ENCODE results near the gene ZNF697.

ZNF697 gene

DNA sequence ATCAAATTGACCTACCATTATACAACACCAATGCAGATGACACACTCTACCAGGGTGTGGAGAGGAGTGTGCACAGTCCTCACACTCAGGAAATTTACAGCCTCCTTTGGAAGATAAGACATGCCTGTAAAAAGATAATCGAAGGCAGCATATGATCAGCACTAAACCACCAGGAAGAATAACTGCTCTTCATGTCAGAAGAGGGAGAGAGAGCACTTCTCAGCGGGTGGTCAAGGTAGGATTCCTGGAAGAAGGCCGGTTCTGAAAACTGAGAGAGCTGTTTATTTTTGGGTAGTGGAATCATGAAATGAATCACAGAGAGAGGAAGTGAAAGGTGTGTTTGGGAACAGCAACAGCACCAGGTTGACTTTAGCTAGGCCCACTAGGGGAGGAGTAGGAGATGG, 14.0 kb upstream of the ZNF697 start:
- DNase-seq (ENCODE audit: low read depth): no peak

GRCh38 chr1:119660253-119661083, 12.4 kb upstream of the ZNF697 start:
- no peak for DNase-seq (ENCODE audit: low read depth)

GRCh38 chr1:119659628-119660027, 11.6 kb upstream of the ZNF697 start:
- DNase-seq (ENCODE audit: low read depth): no peak

DNA sequence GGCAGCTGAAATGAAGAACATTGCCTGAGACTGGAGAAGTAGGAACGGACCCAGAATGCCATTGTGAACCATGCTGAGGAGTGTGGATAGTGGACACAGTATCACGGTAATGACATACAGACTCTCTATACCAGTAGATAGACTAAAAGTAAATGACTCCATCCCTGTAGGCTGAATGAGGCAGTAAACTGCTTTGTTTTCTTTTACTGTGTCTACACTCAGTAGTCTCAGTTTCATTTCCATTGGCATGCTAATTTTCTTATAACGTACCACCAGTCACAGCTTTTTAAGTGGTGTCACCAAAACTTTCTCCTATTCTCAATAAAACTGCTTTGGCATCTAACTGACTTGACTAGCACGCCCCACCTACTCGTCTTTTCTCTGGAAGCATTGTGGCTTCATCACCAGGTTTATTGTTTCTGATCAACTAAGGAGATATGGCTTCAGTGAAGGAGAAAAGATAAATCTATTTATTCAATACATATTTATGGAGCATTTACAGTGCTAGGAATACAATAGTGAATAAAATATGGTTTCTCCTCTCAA, 8.4 kb upstream of the ZNF697 start:
- no peak for DNase-seq (ENCODE audit: low read depth)

DNA sequence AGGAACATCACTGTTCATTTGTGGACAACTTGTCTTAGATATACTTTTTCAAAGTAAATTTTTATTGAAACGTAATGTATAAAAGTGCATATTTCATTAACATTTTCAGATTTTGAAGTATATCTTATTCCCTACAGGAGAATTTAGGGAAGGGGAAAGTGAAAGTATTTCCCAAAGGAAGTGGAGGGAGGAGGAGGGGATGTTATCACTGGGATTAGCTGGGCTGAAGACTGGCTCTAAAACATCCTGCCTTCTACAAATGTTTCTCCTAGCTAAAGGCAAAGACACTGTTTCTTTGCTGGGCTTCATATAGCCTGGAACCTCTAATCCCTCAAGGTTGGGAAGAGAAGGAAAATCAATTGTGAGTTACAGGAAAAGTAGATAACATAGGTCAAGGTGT, 7.1 kb upstream of the ZNF697 start:
- no peak for DNase-seq (ENCODE audit: low read depth)

GRCh38 chr1:119653839-119654170, 5.7 kb upstream of the ZNF697 start:
- DNase-seq (ENCODE audit: low read depth): peak; percentile 59

DNA sequence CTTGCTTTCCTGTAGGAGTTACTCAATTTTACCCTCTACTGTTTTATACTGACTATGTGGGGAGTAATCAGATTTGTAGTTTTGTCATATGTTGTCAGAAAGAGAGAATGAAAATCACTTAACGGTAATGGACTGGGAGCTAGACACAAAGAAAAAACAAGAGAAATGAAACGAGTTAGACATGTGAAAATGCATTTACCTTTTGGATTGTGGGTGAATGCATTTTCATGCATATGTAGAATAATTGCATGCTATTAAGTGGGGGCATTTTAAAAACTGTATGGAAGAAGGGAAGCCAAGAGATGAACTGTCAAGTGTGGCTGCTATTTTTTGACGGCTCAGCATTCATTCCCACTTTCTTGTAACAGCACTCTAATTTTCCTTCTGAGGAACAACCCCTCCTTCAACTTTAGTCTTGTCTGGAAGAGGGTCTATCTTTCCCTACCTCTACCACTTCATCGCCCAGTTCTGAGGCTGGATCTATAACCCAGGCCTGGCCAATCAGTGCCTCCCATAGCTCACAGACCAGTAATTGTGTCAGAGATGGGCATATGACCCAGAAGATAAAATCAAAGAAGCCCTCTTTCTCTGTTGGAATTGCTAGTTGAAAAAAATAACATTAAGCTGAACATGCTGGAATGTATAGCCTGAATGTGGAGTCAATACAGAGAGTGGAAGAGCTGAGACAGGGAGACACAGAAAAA, 5.2 kb upstream of the ZNF697 start:
- no peak for DNase-seq (ENCODE audit: low read depth)

- no peak for DNase-seq (ENCODE audit: low read depth)
Measured at GRCh38 chr1:119652587-119652986, 4.5 kb upstream of the ZNF697 start.

- DNase-seq (ENCODE audit: low read depth): no peak
Measured at GRCh38 chr1:119651641-119652040, 3.6 kb upstream of the ZNF697 start.

DNA sequence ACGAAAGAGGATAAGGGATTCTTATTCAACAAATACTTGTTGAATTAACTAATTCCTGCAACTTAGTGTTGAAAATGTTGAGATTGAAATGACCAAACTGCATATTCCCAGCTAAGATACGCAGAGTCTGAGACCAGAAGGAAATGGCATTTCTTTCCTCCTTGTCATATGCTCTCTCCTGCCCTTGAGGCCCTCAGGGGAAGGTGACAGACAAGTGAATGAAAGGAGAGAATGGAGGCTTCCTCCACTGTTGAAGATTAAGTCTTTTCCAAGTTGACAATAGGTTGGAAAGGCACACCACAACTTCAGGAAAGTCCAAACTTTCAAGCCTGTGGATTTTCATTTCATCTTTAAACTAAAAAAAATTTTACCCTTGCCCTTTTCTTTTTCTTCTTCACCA, 3.1 kb upstream of the ZNF697 start:
- no peak for DNase-seq (ENCODE audit: low read depth)

- no peak for DNase-seq (ENCODE audit: low read depth)
Measured at GRCh38 chr1:119648620-119649004, 546 bp upstream of the ZNF697 start.

- no peak for DNase-seq (ENCODE audit: low read depth)
Measured at GRCh38 chr1:119647228-119647733, 785 bp downstream of the ZNF697 start.

DNA sequence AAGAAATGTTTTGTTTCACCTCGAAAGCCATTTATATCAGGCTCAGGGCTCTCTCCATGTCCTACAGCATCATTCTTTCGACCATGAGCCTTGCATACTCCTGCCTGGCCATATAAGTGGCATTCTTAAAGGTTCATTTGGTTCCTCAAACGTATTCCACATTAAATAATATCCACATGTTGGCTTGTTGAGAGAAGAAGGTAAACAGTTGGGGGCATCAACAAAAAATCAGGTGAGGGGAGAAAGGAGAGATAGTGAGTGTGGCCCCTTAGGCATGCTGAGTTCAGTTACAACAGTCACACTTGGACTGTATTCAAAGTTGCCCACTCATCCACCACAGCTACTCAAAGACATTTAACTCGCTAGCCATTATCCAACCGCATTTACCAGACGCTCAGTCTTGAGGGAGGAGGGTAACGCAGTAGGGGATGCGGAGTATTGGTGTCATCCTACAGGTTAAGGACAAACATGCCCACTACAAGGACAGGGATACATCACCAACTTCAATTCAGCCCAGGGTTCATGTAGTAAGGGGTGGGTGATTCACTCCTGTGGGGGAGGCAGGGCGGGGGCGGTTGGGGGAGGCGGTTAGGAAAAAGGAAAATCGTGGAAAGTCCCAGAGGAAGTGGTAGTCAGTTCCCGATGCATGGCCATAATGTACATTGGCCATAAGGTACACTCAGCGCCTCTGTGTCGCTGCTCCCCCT, 1.4 kb downstream of the ZNF697 start:
- DNase-seq (ENCODE audit: low read depth): no peak

DNA sequence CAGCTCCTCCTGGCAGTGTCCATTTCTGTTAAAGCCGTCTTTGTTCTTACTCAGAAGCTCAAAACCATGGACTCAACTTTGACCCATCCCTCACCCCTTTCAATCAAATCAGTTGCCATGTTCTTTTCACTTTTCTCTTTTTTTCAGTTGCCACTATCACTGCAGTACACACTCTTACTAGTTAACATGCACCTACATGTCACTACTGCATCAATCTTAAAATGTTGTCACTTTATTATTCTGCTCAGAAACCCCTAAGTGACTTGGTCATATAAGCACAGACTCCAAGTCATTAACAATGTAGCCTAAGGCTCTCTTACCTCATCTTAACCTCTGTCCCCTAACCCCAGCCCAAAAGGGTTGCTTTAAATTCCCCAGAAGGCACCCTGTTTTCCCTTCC, 9.0 kb downstream of the ZNF697 start:
- no peak for DNase-seq (ENCODE audit: low read depth)

- no peak for DNase-seq (ENCODE audit: low read depth)
Measured at GRCh38 chr1:119637710-119638109, 10.4 kb downstream of the ZNF697 start.

DNA sequence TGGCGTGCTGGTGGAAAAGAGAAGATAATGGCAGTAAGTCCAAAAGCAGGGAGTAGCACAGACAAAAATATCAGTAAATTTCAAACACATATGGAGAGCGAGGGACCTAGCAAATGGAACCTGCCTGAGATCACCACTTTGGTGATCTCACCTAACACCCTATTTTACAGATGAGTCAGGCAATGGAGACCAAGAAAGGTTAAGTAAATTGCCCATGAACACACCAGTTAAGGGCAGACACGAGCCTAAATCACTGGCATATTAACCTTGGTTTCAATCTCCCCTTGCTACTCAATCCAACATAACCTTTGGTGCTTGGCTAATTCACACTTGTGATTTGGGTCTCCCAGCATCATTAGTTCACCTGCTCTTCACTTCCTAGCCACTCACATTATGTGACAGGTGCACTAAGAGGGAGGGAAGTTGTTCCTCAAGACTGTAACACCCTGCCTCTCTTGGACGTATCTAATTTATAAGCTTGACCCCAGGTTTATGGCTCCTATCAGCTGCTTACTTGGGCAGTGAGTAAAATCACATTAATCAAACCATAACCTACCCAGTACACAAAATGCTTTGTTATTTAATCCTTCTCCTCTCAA, 11.5 kb downstream of the ZNF697 start:
- DNase-seq (ENCODE audit: low read depth): no peak

- no peak for DNase-seq (ENCODE audit: low read depth)
Measured at GRCh38 chr1:119635811-119636390, 12.2 kb downstream of the ZNF697 start.

DNA sequence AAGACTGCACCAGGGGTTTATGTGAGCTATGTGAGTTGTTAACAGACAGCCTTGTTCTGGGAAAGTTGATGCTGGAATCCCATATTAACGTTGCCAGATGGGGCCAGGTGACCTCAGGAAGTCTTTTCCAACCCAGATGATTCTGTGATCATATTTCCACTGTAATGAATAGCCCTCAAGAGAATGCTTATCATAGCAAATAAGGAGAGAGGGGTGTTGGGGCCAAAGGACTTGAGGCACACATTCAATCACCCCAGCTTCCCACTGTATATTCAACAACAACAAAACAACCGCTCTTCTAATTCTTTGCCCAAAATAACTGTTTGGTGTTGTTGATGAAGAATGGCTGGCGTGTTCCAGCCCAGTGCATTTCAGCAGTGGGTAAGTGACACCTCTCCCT, 14.1 kb downstream of the ZNF697 start:
- no peak for DNase-seq (ENCODE audit: low read depth)

GRCh38 chr1:119633575-119633974, 14.5 kb downstream of the ZNF697 start:
- no peak for DNase-seq (ENCODE audit: low read depth)

DNA sequence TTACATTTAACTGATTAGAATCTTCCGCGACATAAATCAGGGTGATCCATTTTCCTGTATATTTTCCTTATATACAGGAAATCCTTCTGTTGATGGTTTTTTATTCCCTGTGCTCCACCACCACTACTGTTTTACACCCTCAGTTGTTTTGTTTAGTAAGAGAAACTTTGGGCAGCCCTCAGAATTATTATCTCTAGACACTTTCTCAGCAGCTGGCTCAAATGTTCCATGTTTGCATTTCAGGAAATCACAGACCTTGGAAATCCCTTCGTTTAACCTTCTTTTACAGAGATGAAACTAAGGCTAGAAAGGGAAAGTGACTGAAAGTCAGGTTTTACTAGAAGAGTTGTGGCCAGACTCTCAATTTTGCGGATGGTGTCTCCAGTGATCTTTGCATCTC, 15.2 kb downstream of the ZNF697 start:
- DNase-seq (ENCODE audit: low read depth): no peak

DNA sequence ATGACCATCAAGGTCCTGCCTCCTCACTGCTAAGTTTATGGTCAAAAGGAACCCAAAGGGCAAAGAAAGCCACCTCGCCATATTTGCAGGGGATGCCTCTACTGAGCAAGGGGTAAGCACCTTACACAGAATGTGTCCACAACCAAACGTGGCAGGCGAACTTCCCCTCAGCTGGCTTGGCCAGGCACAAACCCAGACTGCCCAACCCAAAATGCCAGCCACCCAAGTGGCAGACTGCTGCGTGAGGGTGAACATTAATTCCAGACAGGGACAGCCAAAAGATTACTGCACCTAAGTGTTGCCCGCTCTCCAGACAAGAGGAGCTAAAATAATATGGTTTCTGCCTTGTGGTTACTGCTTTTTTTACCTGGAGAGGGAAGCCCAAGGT, 16.0 kb downstream of the ZNF697 start:
- no peak for DNase-seq (ENCODE audit: low read depth)

All from stromal cell of bone marrow (primary cell).